ENCODE data around the gene POM121C. TPM values are rescaled to one million over a fixed set of nuclear protein-coding genes. Genes with fewer than 3 reads are reported as not detected.

POM121C gene
- total and polyA plus RNA-seq, 2 of the 13 experiments (the other 11 are each of a cell fraction or from before 2014, with no cell fraction given) = 7.3 to 20.2 TPM

DNA sequence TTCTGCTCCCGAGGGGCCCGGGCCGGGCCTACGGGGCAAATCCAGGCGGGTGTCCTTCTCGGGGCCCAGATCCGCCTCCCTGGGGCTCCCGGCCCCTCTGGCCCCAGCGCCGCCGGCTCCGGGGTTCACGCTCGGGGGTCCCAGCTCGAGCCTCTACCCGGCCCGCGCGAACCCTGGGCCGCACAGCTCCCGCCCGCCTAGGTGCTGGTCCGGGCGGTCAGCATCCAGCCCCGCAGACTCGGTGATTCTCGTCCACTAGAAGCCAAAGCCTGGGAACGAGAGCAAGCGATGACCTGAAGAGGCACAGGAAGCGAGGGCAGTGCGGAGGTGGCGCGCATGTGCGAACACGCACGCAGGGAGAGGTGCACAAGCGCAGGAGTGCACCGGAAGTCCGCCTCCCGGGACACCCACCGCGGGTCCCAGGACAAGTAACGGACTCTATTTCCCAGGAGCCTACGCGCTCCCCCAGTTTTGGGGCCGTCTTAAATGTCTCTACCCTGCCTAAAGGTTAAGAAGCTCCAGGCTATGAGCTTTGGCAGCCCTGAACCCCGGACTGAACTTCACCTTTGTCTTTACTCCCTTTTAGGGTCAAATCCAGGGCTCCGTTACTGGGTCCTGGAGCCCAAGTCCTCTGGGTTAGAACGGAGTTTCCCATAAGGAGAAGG lies at the start of gene POM121C (continued):
- peak; percentile 69; the same call in 1 of the 2 replicates for TF ChIP-seq BORCS8-MEF2B (CRISPR knock-in tag; IDR thresholded peaks at IDR 0.05)
- peak; percentile 87 for TF ChIP-seq ZNF652 (CRISPR knock-in tag; IDR thresholded peaks at IDR 0.05; ENCODE audit: borderline replicate concordance, low read depth)
- peak; percentile 86; the same call in 1 of the 2 replicates for TF ChIP-seq CENPT (CRISPR knock-in tag; IDR thresholded peaks at IDR 0.05; ENCODE audit: low read depth)
- TF ChIP-seq ZNF274 (CRISPR knock-in tag; IDR thresholded peaks at IDR 0.05) = 0 out of 2 replicates have a peak, but pooled peaks have one; percentile 36
- peak; percentile 29; the same call in 1 of the 2 replicates for TF ChIP-seq ELF3 (CRISPR knock-in tag; IDR thresholded peaks at IDR 0.05)
- TF ChIP-seq EED (CRISPR knock-in tag; IDR thresholded peaks at IDR 0.05) = 0 out of 2 replicates have a peak, but pooled peaks have one; percentile 59
- peak; percentile 52; the same call in 1 of the 2 replicates for TF ChIP-seq DMAP1 (CRISPR knock-in tag; IDR thresholded peaks at IDR 0.05)
- TF ChIP-seq, protein P1, sequence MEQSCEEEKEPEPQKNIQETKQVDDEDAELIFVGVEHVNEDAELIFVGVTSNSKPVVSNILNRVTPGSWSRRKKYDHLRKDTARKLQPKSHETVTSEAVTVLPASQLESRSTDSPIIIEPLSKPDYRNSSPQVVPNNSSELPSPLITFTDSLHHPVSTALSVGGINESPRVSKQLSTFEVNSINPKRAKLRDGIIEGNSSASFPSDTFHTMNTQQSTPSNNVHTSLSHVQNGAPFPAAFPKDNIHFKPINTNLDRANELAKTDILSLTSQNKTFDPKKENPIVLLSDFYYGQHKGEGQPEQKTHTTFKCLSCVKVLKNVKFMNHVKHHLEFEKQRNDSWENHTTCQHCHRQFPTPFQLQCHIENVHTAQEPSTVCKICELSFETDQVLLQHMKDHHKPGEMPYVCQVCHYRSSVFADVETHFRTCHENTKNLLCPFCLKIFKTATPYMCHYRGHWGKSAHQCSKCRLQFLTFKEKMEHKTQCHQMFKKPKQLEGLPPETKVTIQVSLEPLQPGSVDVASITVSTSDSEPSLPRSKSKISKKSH (CRISPR knock-in tag; IDR thresholded peaks at IDR 0.05; ENCODE audit: borderline replicate concordance) = 0 out of 2 replicates have a peak, but pooled peaks have one; percentile 59
- peak; percentile 78 for TF ChIP-seq GABPA (IDR thresholded peaks at IDR 0.05; ENCODE audit: low read depth, low read length)
- peak; percentile 93 for TF ChIP-seq GABPA (CRISPR knock-in tag; IDR thresholded peaks at IDR 0.05; ENCODE audit: low read depth)
- peak; percentile 86 for TF ChIP-seq GATAD1 (CRISPR knock-in tag; IDR thresholded peaks at IDR 0.05)
- TF ChIP-seq, protein P2, sequence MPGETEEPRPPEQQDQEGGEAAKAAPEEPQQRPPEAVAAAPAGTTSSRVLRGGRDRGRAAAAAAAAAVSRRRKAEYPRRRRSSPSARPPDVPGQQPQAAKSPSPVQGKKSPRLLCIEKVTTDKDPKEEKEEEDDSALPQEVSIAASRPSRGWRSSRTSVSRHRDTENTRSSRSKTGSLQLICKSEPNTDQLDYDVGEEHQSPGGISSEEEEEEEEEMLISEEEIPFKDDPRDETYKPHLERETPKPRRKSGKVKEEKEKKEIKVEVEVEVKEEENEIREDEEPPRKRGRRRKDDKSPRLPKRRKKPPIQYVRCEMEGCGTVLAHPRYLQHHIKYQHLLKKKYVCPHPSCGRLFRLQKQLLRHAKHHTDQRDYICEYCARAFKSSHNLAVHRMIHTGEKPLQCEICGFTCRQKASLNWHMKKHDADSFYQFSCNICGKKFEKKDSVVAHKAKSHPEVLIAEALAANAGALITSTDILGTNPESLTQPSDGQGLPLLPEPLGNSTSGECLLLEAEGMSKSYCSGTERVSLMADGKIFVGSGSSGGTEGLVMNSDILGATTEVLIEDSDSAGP (CRISPR knock-in tag; IDR thresholded peaks at IDR 0.05; ENCODE audit: borderline replicate concordance) = peak; percentile 75; the same call in 1 of the 2 replicates
- TF ChIP-seq ZNF83 (CRISPR knock-in tag; IDR thresholded peaks at IDR 0.05; ENCODE audit: borderline replicate concordance) = 0 out of 2 replicates have a peak, but pooled peaks have one; percentile 56
- TF ChIP-seq, protein P3, sequence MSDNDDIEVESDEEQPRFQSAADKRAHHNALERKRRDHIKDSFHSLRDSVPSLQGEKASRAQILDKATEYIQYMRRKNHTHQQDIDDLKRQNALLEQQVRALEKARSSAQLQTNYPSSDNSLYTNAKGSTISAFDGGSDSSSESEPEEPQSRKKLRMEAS (IDR thresholded peaks at IDR 0.05) = peak; percentile 78
- peak; percentile 35; the same call in 1 of the 2 replicates for TF ChIP-seq ELF4 (CRISPR knock-in tag; IDR thresholded peaks at IDR 0.05; ENCODE audit: borderline replicate concordance)
- TF ChIP-seq THAP11 (CRISPR knock-in tag; IDR thresholded peaks at IDR 0.05) = peak; percentile 96
- TF ChIP-seq POLR2G (IDR thresholded peaks at IDR 0.05; ENCODE audit: low read depth, low read length) = peak; percentile 86
- TF ChIP-seq RBFOX2 (IDR thresholded peaks at IDR 0.05; ENCODE audit: low read depth, low read length) = peak; percentile 80
- TF ChIP-seq ZNF121 (CRISPR knock-in tag; IDR thresholded peaks at IDR 0.05) = 0 out of 2 replicates have a peak, but pooled peaks have one; percentile 19
- TF ChIP-seq SPEN (CRISPR knock-in tag; IDR thresholded peaks at IDR 0.05; ENCODE audit: low read depth) = peak; percentile 64
- peak; percentile 88 for TF ChIP-seq ZNF143 (CRISPR knock-in tag; IDR thresholded peaks at IDR 0.05)
- 0 out of 2 replicates have a peak, but pooled peaks have one; percentile 33 for TF ChIP-seq SNAPC2 (CRISPR knock-in tag; IDR thresholded peaks at IDR 0.05)
- peak; percentile 54 for TF ChIP-seq ASH2L (IDR thresholded peaks at IDR 0.05; ENCODE audit: insufficient read length, low read depth, low read length)

Measured in HepG2 (cell line).